Neural cell (in vitro differentiated cells): ENCODE results near the gene TUBGCP4. TPM values are rescaled to one million over a fixed set of nuclear protein-coding genes. Genes with fewer than 3 reads are reported as not detected.

Experiments used
- H2AFZ ChIP-seq: fragments of 200-600, 300-800 bp; sonication (generic), shearing (Covaris generic); 2 replicates; pipeline ENCODE4 v1.6.0; 2014; ENCODE audit warnings: low read depth, mild to moderate bottlenecking, antibody characterized with exemption, low read length, moderate library complexity
- H3F3A ChIP-seq: fragments of 200-600 bp; shearing (Covaris generic); 2 replicates; pipeline ENCODE4 v1.6.1; 2016; ENCODE audit warnings: mild to moderate bottlenecking, moderate library complexity, mixed read lengths, antibody characterized with exemption, low read length; ENCODE audit not compliant: insufficient read depth, poor library complexity, severe bottlenecking
- H3K27ac ChIP-seq: fragments of 200-600, 300-800 bp; sonication (generic), shearing (Covaris generic); 2 replicates; pipeline ENCODE4 v1.5.1; 2014; ENCODE audit warnings: mild to moderate bottlenecking, low read length, moderate library complexity
- H3K27me3 ChIP-seq: fragments of 300-800, 200-600 bp; sonication (generic), shearing (Covaris generic); 2 replicates; pipeline ENCODE4 v1.6.0; 2014; ENCODE audit warnings: mild to moderate bottlenecking, low read depth, low read length, moderate library complexity; ENCODE audit not compliant: insufficient read depth
- H3K36me3 ChIP-seq: fragments of 300-800, 200-600 bp; sonication (generic), shearing (Covaris generic); 2 replicates; pipeline ENCODE4 v1.5.1; 2014; ENCODE audit warnings: mild to moderate bottlenecking, antibody characterized with exemption, low read length, moderate library complexity; ENCODE audit not compliant: insufficient read depth
- H3K4me2 ChIP-seq: fragments of 300-800, 200-600 bp; sonication (generic), shearing (Covaris generic); 2 replicates; pipeline ENCODE4 v1.6.0; 2014; ENCODE audit warnings: mild to moderate bottlenecking, low read length
- H3K4me3 ChIP-seq: fragments of 300-800, 200-600 bp; sonication (generic), shearing (Covaris generic); 2 replicates; pipeline ENCODE4 v1.5.1; 2014; ENCODE audit warnings: mild to moderate bottlenecking, low read length, moderate library complexity
- H3K79me2 ChIP-seq: fragments of 200-600 bp; shearing (Covaris generic); replicated peaks from 2 replicates; pipeline ENCODE4 v1.6.0; 2014; ENCODE audit warnings: mild to moderate bottlenecking, low read length, moderate library complexity; ENCODE audit not compliant: insufficient read depth
- H3K9ac ChIP-seq: fragments of 300-800, 200-600 bp; sonication (generic), shearing (Covaris generic); 2 replicates; pipeline ENCODE4 v1.6.1; 2016; ENCODE audit warnings: mild to moderate bottlenecking, low read length, mixed read lengths
- H3K9me2 ChIP-seq: fragments of 200-600 bp; shearing (Covaris generic); 2 replicates; pipeline ENCODE4 v1.6.1; 2016; ENCODE audit warnings: mild to moderate bottlenecking, low read length, mixed read lengths; ENCODE audit not compliant: insufficient read depth
- H3K9me3 ChIP-seq: fragments of 200-600, 300-800 bp; sonication (generic), shearing (Covaris generic); 2 replicates; pipeline ENCODE4 v1.6.1; 2016; ENCODE audit warnings: mild to moderate bottlenecking, mixed run types, low read length, moderate library complexity, mixed read lengths
- H4K20me1 ChIP-seq: fragments of 200-600 bp; shearing (Covaris generic); 2 replicates; pipeline ENCODE4 v1.6.1; 2016; ENCODE audit warnings: mild to moderate bottlenecking, mixed run types; ENCODE audit not compliant: insufficient read depth
- EP300 ChIP-seq: fragments of 450-650 bp; conservative IDR thresholded peaks from 2 replicates; pipeline ENCODE4 v1.6.1; 2014; ENCODE audit warnings: antibody characterized with exemption, mild to moderate bottlenecking, moderate library complexity; ENCODE audit not compliant: poor library complexity, severe bottlenecking
- EZH2 ChIP-seq: fragments of 200-600, 300-800 bp; shearing (Covaris generic), sonication (generic); IDR thresholded peaks from 2 replicates; pipeline ENCODE4 v1.6.1; 2014; ENCODE audit warnings: antibody characterized with exemption, low read length, borderline replicate concordance, mild to moderate bottlenecking; ENCODE audit not compliant: insufficient read depth, poor library complexity, severe bottlenecking
- MXI1 ChIP-seq: fragments of 450-650 bp; conservative IDR thresholded peaks from 2 replicates; pipeline ENCODE4 v1.6.1; 2014; ENCODE audit warnings: antibody characterized with exemption, mild to moderate bottlenecking; ENCODE audit not compliant: poor library complexity, severe bottlenecking
- POLR2AphosphoS5 ChIP-seq: IDR thresholded peaks from 2 replicates; pipeline ENCODE4 v1.6.1; 2012
- RAD21 ChIP-seq: fragments of 450-650 bp; conservative IDR thresholded peaks from 2 replicates; pipeline ENCODE4 v1.6.1; 2014; ENCODE audit warnings: antibody characterized with exemption, mild to moderate bottlenecking, moderate library complexity
- REST ChIP-seq: IDR thresholded peaks from 2 replicates; pipeline ENCODE4 v1.6.1; 2012; ENCODE audit warnings: borderline replicate concordance
- SMC3 ChIP-seq: fragments of 450-650 bp; conservative IDR thresholded peaks from 2 replicates; pipeline ENCODE4 v1.6.1; 2014; ENCODE audit warnings: antibody characterized with exemption, mild to moderate bottlenecking, moderate library complexity; ENCODE audit not compliant: poor library complexity
- TAF1 ChIP-seq: IDR thresholded peaks from 2 replicates; pipeline ENCODE4 v1.6.1; 2012; ENCODE audit warnings: low read depth
- polyA plus RNA-seq: library from polyadenylated mRNA; depleted of rRNA; stranded (reverse); fragments of >200 nt; gene quantifications from 2 replicates; pipeline ENCODE4 v1.2.3, GENCODE V29; 2014
- TF ChIP-seq, protein P1 (sequence below): fragments of 450-650 bp; IDR thresholded peaks from 2 replicates; pipeline ENCODE4 v1.5.1; 2014; ENCODE audit warnings: antibody characterized with exemption, mild to moderate bottlenecking, moderate library complexity; ENCODE audit not compliant: poor library complexity, severe bottlenecking

Gene TUBGCP4
- polyA plus RNA-seq, 1 donor from 2014 or later: 4.6 TPM

DNA sequence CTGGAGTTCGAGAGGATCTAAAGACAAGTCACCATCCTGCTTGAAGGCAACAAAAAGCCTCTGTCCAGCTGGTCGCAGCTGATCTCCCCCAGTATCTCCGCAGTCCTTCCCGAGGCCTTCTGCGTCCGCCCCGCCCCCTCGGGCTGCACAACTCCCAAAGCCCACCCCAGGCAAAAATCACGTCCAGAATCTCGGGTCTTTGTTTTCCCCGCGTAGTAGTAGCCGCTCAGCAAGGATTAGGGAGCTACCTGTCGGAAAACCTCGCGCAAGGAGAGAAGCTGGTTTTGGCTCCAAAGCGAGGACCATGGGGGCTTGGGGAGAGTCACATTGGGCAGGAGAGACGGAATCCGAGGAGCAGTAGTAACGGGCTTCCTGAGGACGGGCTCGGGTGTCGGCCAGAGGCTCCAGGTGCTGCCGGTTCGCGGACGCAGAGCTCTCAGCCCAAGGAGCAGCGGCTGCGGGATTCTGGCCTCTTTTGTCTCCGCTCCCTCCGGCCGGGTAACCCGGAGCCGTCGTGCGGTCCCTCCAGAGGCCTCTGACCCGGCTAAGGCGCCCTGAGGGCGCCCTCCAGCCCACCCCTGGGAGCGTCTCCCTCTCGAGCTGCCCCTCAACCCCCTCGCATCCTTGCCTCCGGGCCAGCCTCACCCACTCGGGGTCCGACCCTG lies 459 bp upstream of the TUBGCP4 start:
- Histone ChIP-seq H3F3A (no peaks in the 10 kb centered on the region), H3K36me3 (peaks cover 4% of the 10 kb centered on the region), H3K27me3 (no peaks in the 10 kb centered on the region), H4K20me1 (no peaks in the 10 kb centered on the region), H3K9ac (peak overlapping the region; percentile 81), H3K9me3 (no peaks in the 10 kb centered on the region), H3K27ac (peak overlapping the region; percentile 62), H3K4me3 (peak overlapping the region; percentile 95), H2AFZ (peak overlapping the region; percentile 69), H3K4me2 (peak overlapping the region; percentile 80), H3K9me2 (no peaks in the 10 kb centered on the region), H3K79me2 (peaks cover 64% of the 10 kb centered on the region)
- TF ChIP-seq TAF1 (no peak), REST (no peak), EZH2 (no peak), SMC3 (no peak), MXI1 (no peak), EP300 (no peak), POLR2AphosphoS5 (no peak), RAD21 (no peak)
- TF ChIP-seq, protein P1, sequence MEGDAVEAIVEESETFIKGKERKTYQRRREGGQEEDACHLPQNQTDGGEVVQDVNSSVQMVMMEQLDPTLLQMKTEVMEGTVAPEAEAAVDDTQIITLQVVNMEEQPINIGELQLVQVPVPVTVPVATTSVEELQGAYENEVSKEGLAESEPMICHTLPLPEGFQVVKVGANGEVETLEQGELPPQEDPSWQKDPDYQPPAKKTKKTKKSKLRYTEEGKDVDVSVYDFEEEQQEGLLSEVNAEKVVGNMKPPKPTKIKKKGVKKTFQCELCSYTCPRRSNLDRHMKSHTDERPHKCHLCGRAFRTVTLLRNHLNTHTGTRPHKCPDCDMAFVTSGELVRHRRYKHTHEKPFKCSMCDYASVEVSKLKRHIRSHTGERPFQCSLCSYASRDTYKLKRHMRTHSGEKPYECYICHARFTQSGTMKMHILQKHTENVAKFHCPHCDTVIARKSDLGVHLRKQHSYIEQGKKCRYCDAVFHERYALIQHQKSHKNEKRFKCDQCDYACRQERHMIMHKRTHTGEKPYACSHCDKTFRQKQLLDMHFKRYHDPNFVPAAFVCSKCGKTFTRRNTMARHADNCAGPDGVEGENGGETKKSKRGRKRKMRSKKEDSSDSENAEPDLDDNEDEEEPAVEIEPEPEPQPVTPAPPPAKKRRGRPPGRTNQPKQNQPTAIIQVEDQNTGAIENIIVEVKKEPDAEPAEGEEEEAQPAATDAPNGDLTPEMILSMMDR: no peak

DNA sequence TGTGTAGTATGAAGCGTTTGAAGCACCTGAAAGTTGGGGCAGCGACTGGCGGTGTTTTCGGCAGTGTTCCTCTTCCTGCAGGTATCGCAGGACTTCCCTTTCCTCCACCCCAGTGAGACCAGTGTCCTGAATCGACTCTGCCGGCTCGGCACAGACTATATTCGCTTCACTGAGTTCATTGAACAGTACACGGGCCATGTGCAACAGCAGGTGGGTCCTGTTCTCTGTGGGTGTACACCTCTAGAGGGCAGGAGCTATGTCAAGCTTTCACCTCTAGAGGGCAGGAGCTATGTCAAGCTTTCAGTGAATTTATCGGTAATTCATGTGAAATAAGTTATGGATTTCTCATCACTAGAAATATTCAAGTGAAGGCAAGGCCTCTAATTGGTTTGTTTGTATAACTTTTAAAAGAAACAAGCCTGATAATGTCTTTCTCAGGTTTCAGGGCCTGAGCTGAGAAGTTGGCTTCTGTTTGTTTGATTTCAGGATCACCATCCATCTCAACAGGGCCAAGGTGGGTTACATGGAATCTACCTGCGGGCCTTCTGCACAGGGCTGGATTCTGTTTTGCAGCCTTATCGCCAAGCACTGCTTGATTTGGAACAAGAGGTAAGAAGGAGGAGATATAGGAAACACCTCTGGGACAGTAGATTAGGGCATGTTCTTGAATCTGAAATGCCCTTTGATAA lies 5.3 kb downstream of the TUBGCP4 start:
- Histone ChIP-seq H3K4me3 (no peak overlapping the region), H3K36me3 (no peaks in the 10 kb centered on the region), H3K9me3 (no peaks in the 10 kb centered on the region), H3K9me2 (no peaks in the 10 kb centered on the region), H3K9ac (no peak overlapping the region), H3K27me3 (no peaks in the 10 kb centered on the region), H3K4me2 (no peak overlapping the region), H2AFZ (no peak overlapping the region), H3F3A (no peaks in the 10 kb centered on the region), H3K79me2 (peaks cover 23% of the 10 kb centered on the region), H4K20me1 (no peaks in the 10 kb centered on the region), H3K27ac (no peak overlapping the region)
- TF ChIP-seq, protein P1: peak; percentile 72
- TF ChIP-seq RAD21 (peak; percentile 41), SMC3 (peak; percentile 51), EZH2 (no peak)
